ENCODE measurements around the gene TSHZ2.

The TSHZ2 gene

GRCh38 chr20:53069132-53069531 lies 97.0 kb downstream of the TSHZ2 start:
- DNase-seq = no peak

DNA sequence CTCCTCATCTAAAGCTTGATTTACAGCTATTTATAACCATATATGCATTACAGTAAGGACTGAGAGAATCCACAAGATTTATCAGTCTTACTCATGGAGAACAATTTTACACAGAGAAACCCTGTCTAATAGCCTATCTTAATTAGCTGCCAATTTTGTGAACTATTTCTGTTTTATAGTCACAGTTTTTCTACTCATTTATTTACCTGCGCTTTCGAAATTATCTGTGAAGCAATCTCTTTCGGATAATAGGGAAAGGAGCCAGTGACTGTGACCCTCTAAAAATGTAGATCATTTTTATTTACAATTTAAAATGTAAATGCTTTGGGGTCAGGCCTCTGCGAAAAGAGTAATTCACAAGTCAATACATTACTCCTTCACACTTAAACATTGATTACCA lies 98.1 kb downstream of the TSHZ2 start:
- no peak for DNase-seq

DNA sequence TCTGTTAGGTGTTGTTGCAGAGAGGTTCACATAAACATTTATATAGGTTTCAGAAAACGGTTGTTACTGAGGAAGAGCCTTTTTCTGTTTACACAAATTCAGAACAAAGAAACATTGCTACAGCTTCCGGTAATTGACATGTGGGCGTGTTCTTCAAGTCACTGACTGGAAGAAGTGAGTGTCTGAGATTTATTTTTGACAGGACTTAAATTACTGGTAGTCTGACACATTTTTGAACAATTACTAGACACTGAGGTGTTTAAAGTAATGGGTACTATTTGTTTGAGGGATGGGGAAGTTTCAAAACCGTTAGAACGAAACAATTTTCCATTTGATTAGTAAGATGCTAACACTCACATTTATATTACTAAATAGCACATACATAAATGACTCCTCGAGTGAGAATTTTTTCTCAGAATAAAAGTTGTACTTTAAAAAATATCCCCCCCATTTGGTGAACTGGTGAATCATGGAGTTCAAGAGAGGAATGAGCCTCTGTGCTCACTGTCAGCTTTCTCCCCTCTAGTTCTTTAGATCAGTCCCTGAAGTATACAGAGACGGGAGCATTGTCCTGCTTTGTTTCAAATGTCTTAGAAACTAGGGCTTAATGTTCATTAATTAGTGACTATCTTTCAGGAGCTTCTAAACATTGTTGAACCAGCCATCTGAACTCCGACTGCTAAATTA lies 98.7 kb downstream of the TSHZ2 start:
- DNase-seq = no peak

- DNase-seq = no peak
These were observed 99.7 kb downstream of the TSHZ2 start for GRCh38 chr20:53071833-53072232.

DNA sequence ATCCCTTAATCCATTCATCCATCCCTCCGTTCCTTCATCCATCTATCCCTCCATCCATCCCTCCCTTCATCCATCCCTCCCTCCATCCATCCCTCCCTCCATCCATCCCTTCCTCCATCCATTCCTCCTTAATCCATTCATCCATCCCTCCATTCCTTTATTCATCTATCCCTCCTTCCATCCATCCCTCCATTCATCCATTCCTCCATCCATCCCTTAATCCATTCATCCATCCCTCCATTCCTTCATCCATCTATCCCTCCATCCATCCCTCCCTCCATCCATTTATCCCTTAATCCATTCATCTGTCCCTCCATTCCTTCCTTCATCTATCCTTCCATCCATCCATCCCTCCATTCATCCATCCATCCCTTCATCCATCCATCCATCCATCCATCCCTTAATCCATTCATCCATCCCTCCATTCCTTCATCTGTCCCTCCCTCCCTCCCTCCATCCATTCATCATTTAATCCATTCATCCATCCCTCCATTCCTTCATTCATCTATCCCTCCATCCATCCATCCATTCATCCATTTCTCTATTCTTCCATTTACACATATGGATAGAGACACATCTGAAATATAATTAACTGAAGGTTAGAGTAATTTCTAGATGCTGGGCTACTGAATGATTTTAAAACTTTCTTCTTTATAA lies 100.9 kb downstream of the TSHZ2 start:
- no peak for DNase-seq

- no peak for DNase-seq
These were observed 101.7 kb downstream of the TSHZ2 start for GRCh38 chr20:53073636-53074415.

DNA sequence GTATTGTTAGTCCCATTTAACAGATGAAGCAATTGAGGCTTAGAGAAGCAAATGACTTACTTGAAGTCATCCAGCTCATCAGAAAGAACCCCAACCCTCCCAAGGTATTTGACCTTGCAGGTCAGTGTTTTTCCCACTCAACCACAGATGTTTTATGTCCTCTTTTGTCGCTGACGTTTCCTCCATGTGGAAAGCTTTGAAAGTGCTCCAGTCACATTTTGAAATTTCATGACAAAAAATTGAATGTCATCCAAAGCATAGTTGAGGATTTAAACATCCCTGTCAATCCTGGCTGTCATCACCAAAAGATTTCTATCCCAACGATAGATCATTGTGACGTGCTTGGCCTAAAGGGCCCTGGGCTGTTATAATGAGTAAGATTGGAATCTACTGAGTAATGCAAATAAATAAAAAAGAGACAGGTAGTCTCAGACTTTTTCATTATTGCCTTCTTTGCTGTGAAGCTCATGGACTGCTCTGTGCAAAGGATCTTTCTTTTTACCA lies 102.7 kb downstream of the TSHZ2 start:
- no peak for DNase-seq

DNA sequence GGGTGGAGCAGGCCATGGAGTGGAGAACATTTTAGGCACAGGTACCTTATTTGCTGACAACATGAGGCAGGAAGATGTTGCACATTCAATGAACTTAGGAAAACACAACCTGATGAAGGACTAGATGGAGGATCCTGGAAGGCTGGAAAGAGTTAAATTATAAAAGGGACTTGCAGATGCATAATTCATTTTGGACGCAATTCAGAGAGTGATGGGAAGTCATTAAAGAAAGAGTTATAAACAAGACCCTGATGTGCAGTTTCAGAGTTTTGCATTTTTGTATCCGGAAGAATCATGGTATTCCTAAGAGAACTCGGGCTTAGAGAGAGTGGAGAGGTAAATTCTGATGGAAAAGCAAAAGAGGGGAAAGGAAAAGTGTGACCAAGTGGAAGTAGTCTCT lies 104.5 kb downstream of the TSHZ2 start:
- DNase-seq = no peak

DNA sequence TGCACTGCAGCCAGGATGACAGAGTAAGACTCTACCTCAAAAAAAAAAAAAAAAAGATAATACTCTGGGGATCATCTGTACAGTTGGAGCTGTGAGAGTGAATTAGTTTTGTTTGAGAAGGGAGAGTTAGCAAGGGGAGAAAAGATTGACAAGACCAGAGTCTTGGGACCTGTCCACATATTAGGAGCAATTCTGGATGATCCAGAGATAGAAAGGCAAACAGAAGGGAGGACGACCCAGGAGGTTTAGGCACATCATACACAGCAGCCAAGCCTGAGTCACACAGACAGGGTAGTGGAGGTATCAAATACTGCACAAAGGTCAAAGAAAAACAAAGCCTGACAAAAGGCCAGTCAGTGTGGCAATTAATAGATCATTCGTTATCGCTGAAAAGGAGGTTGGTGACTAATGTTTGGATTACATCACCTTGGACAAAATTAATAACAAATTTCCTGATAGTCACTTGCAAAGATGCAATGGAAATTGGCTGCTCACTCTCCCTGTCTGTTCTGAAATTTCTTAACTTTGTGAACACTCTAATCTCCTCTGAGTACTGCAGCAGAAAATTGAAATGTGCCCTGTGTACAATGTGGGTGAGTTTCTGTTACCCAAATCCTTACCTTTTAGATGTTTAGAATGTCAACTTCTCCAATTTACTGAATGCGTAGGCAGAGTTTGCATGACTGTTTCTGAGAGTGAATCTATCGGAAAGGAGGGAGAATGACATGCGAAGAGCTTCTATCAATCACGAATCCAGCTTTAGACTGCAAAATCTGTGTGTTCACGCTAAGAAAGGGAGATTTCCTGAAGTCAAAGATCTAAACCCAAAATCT lies 105.4 kb downstream of the TSHZ2 start:
- no peak for DNase-seq

GRCh38 chr20:53078761-53079160 lies 106.6 kb downstream of the TSHZ2 start:
- no peak for DNase-seq

DNA sequence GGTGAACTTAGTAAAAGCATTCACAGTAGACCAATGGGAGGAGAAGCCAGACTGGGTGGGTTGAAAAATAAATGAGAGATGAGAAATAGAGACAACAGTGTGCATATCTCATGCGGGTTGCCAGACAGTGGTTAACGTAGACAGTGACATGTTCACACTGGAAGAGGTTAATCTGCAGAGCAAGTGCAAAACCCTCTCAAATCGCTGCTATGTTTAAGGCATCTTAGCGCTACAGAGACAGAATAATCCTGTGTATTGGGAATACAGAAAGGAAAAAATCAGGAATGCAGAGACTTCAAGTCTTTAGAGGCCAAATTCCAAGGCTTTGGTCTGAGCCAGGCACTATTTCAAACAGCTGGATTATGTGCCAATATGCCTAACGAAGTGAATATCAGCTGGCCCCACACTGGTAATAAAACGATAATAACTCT lies 107.1 kb downstream of the TSHZ2 start:
- no peak for DNase-seq

- no peak for DNase-seq
These were observed 107.9 kb downstream of the TSHZ2 start for GRCh38 chr20:53079828-53080686.

GRCh38 chr20:53080687-53080962 lies 108.5 kb downstream of the TSHZ2 start:
- no peak for DNase-seq

DNA sequence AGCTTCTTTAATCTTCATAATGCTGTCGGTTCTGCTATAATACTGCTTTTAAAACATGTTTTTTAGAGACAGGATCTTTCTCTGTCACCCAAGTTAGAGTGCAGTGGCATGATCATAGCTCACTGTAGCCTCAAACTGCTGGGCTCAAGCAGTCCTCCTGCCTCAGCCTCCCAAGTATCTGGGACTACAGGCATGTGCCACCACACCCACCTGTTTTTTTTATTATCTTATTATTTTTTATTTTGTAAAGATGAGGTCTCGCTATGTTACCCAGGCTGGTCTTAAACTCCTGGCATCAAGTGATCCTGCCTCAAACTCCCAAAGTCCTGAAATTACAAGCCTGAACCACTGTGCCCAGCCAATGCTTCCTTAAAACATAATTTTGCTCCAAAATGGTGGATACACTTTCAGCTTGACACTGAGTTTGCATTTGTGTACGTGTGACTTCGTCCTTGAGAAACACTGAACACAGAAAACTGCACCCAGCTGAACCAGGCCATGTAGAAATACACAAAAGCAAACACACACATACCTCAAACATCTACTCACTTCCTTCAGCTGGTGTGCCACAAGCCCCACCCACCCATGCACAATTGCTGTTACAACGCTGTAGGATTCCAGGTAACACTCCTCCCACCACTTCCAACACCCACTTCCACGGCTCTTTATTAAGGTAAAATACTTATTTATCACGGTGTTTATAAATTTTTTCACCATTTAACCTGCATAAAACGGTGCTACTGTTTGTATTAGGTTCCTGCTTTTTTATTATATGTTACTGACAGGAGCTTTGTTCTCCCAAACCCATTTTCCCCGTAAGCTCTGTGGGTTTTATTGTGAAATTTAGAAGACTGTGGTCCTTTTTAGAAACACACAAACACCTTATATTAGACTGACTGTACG lies 109.1 kb downstream of the TSHZ2 start:
- no peak for DNase-seq

DNA sequence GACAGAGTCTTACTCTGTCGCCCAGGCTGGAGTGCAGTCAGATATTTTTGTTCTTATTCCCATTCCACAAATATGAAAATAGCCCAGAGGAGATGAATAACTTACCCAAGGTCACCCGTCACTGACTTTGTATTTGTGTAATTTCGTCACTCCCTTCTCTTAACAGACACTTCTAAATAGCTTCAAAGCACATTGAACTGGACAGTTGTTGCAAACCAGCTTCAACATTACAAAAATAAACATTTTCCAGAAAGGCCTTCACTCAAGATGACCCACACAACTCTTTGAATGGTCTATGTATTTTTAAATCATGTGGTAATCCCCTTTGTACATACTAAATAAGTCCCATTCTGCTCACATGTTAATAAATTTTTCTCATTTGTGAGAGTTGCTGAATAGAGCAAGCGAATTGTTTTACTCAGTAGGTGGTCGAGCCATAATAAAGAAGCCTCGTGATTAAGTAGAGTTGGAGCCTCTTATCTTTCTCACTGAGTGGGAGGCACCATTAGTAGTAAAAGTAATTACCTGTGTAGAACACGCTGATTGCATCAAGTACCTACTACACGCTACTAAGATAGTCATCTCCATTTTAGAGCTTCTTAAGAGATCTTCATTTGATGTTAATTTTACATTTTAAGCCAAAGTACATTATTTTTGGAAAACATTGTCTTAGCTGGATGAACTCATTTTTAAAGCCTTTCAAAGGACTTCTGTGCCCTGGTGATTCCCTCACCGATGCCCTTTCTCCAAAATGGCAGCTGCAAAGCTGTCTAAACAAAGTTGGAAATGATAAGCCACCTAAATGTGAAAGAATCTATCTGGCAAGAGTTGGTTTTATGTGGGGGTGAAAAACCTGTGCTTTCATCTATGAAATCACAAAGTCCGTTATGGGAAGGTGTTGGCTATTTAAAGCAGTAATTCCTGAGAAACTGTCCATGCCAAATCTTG lies 110.0 kb downstream of the TSHZ2 start:
- no peak for DNase-seq

- no peak for DNase-seq
These were observed 111.3 kb downstream of the TSHZ2 start for GRCh38 chr20:53083411-53083810.

DNA sequence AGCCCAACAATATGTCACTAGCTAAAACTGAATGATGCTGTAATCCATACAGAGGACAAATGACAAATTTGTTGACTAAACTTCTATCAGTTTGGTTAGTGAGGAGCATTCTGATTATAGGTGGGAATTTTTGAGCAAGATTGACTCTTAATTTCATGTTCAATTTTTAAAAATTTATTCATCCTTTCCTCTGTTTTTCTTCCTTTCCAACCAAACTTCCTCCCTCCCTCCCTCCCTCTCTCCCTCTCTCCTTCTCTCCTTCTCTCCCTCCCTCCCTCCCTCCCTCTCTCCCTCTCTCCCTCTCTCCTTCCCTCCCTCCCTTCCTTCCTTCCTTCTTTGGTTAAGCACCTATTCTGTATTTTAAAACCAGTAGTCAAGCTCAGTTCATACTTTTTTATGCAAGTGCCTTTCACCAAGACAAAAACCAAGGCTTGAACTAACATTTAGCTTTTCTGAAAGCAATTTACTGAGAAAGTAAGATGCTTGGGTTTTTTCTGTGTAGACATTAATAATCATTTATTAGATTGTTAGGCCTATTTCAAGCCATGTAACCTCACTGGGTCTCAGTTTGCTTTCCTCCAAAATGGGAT lies 112.3 kb downstream of the TSHZ2 start:
- DNase-seq = no peak

DNA sequence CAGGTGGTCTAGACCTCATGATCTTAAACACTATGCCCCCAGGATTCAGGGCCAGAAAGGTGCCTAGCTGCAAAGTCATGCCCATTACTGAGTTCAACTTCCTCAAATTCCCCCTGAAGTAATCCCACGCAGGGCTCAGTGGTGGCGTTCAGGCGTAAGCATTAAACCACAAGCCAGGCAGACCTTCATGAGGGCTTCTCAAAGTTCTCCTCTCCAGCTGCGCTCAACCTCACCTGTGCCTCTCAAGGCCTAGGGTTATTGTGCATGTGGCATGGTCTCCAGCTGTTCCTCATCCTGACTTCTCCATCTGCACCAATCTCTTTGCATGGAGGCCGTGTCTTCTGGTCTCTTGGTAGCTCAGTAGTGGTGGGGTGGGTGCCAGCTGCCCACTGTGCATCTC lies 113.6 kb downstream of the TSHZ2 start:
- no peak for DNase-seq

GRCh38 chr20:53087037-53087777 lies 115.0 kb downstream of the TSHZ2 start:
- DNase-seq = no peak

All from hematopoietic multipotent progenitor cell treated with erythropoietin and hydrocortisone succinate and interleukin-3 and kit ligand, for 8 days (in vitro differentiated cells).